Smooth muscle cell (in vitro differentiated cells): ENCODE results near the gene SLC25A29. TPM values are rescaled to one million over a fixed set of nuclear protein-coding genes. Genes with fewer than 3 reads are reported as not detected.
A peak's percentile ranks its signal among the peaks of the same experiment; 100 is the strongest.

ENCODE experiments used
- DNase-seq: peaks from one replicate; lab custom pipeline; 2025; ENCODE audit not compliant: unreplicated experiment; lab: John Stamatoyannopoulos, UW
- H2AFZ ChIP-seq: fragments of 200-600 bp; sonication (generic); 2 replicates; pipeline ENCODE4 v1.6.0; 2016; ENCODE audit warnings: antibody characterized with exemption, low read depth, mild to moderate bottlenecking
- H3F3A ChIP-seq: fragments of 200-600 bp; sonication (generic); 2 replicates; pipeline ENCODE4 v1.6.0; 2017; ENCODE audit warnings: antibody characterized with exemption, low read depth
- H3K27ac ChIP-seq: fragments of 200-600 bp; sonication (generic); 2 replicates; pipeline ENCODE4 v1.5.1; 2016; ENCODE audit warnings: low read depth, mild to moderate bottlenecking
- H3K27me3 ChIP-seq: fragments of 200-600 bp; sonication (generic); 2 replicates; pipeline ENCODE4 v1.6.1; 2016; ENCODE audit warnings: low read depth, mild to moderate bottlenecking
- H3K36me3 ChIP-seq: fragments of 200-600 bp; sonication (generic); 2 replicates; pipeline ENCODE4 v1.5.1; 2016; ENCODE audit warnings: low read depth
- H3K4me1 ChIP-seq: fragments of 200-600 bp; sonication (generic); 2 replicates; pipeline ENCODE4 v1.5.1; 2016; ENCODE audit warnings: low read depth
- H3K4me2 ChIP-seq: fragments of 200-600 bp; sonication (generic); 2 replicates; pipeline ENCODE4 v1.6.0; 2016; ENCODE audit warnings: mild to moderate bottlenecking
- H3K4me3 ChIP-seq: fragments of 200-600 bp; sonication (generic); 2 replicates; pipeline ENCODE4 v1.5.1; 2016; ENCODE audit warnings: mild to moderate bottlenecking
- H3K79me2 ChIP-seq: fragments of 200-600 bp; sonication (generic); 2 replicates; pipeline ENCODE4 v1.6.0; 2016; ENCODE audit warnings: low read depth, mild to moderate bottlenecking
- H3K9ac ChIP-seq: fragments of 200-600 bp; sonication (generic); 2 replicates; pipeline ENCODE4 v1.6.0; 2016; ENCODE audit warnings: low read depth
- H3K9me3 ChIP-seq: fragments of 200-600 bp; sonication (generic); replicated peaks from 2 replicates; pipeline ENCODE4 v1.5.1; 2016; ENCODE audit warnings: low read depth
- H4K20me1 ChIP-seq: fragments of 200-600 bp; sonication (generic); 2 replicates; pipeline ENCODE4 v1.6.0; 2016; ENCODE audit warnings: low read depth
- CTCF ChIP-seq: fragments of 200-600 bp; sonication (generic); IDR thresholded peaks from 2 replicates; pipeline ENCODE4 v1.5.1; 2017; ENCODE audit warnings: borderline replicate concordance, mild to moderate bottlenecking, antibody characterized with exemption; ENCODE audit not compliant: insufficient read depth, poor library complexity, severe bottlenecking
- WGBS: methylation state at CpG from one replicate; pipeline ENCODE4 v1.1.7; 2016; ENCODE audit warnings: low lambda C conversion rate; 5-methylcytosine and 5-hydroxymethylcytosine counted together
- polyA plus RNA-seq: library from polyadenylated mRNA; unstranded; fragments of >200 nt; fragmentation: Nextera tagmentation; extraction: Ambion mirVana; gene quantifications from 2 replicates; pipeline ENCODE4 v1.2.1, GENCODE V29; 2016
- total RNA-seq: library from RNA; depleted of rRNA; stranded (reverse); fragments of >200 nt; gene quantifications from 2 replicates; pipeline ENCODE4 v1.2.3, GENCODE V29; 2014

Gene SLC25A29
- total and polyA plus RNA-seq, 2 experiments from 2014 or later = 27.5 to 31.8 TPM

GRCh38 chr14:100303179-100303578, 3.1 kb downstream of the SLC25A29 start:
- no peak overlapping the region for H2AFZ ChIP-seq
- peaks cover 29% of the 10 kb centered on the region for H4K20me1 ChIP-seq
- no peak overlapping the region for H3K9ac ChIP-seq
- no peak overlapping the region for H3K4me3 ChIP-seq
- no peak overlapping the region for H3K27ac ChIP-seq
- TF ChIP-seq CTCF = peak; percentile 54
- 83% methylated on average over 8 of the region's 8 CpGs for WGBS
- H3K9me3 ChIP-seq = no peaks in the 10 kb centered on the region
- no peaks in the 10 kb centered on the region for H3K27me3 ChIP-seq
- no peak overlapping the region for H3K4me2 ChIP-seq
- no peaks in the 10 kb centered on the region for H3K79me2 ChIP-seq
- peaks cover 8% of the 10 kb centered on the region for H3K4me1 ChIP-seq
- DNase-seq = no peak
- no peaks in the 10 kb centered on the region for H3K36me3 ChIP-seq
- H3F3A ChIP-seq = no peaks in the 10 kb centered on the region

- no peaks in the 10 kb centered on the region for H3K79me2 ChIP-seq
- H2AFZ ChIP-seq = no peak overlapping the region
- H3K4me3 ChIP-seq = no peak overlapping the region
- no peaks in the 10 kb centered on the region for H3K27me3 ChIP-seq
- H3K27ac ChIP-seq = no peak overlapping the region
- H3K36me3 ChIP-seq = no peaks in the 10 kb centered on the region
- DNase-seq = no peak
- H4K20me1 ChIP-seq = peaks cover 33% of the 10 kb centered on the region
- WGBS = 72% methylated on average over 2 of the region's 2 CpGs
- no peaks in the 10 kb centered on the region for H3K9me3 ChIP-seq
- no peak for TF ChIP-seq CTCF
- no peaks in the 10 kb centered on the region for H3F3A ChIP-seq
- no peak overlapping the region for H3K9ac ChIP-seq
- no peak overlapping the region for H3K4me2 ChIP-seq
- peaks cover 8% of the 10 kb centered on the region for H3K4me1 ChIP-seq
These were observed 3.6 kb downstream of the SLC25A29 start for GRCh38 chr14:100302616-100303015.

GRCh38 chr14:100299238-100299560, 7.0 kb downstream of the SLC25A29 start:
- no peak overlapping the region for H3K9ac ChIP-seq
- H3K4me3 ChIP-seq = no peak overlapping the region
- H3K36me3 ChIP-seq = no peaks in the 10 kb centered on the region
- H3K9me3 ChIP-seq = no peaks in the 10 kb centered on the region
- H3F3A ChIP-seq = no peaks in the 10 kb centered on the region
- peaks cover 25% of the 10 kb centered on the region for H4K20me1 ChIP-seq
- H3K27me3 ChIP-seq = no peaks in the 10 kb centered on the region
- H3K4me1 ChIP-seq = no peaks in the 10 kb centered on the region
- no peak overlapping the region for H3K4me2 ChIP-seq
- TF ChIP-seq CTCF = no peak
- H3K79me2 ChIP-seq = no peaks in the 10 kb centered on the region
- H2AFZ ChIP-seq = no peak overlapping the region
- no peak overlapping the region for H3K27ac ChIP-seq
- WGBS = 96% methylated on average over 6 of the region's 6 CpGs
- DNase-seq = no peak

GRCh38 chr14:100298551-100299237, 7.5 kb downstream of the SLC25A29 start:
- 96% methylated on average over 14 of the region's 14 CpGs for WGBS

More at GRCh38 chr14:100298551-100299237, 7.5 kb downstream of the SLC25A29 start:
- no peak overlapping the region for H3K4me2 ChIP-seq
- no peaks in the 10 kb centered on the region for H3K9me3 ChIP-seq
- H3K36me3 ChIP-seq = no peaks in the 10 kb centered on the region
- no peak overlapping the region for H2AFZ ChIP-seq
- H3K79me2 ChIP-seq = no peaks in the 10 kb centered on the region
- no peak for TF ChIP-seq CTCF
- no peak overlapping the region for H3K4me3 ChIP-seq
- peaks cover 19% of the 10 kb centered on the region for H4K20me1 ChIP-seq
- no peak overlapping the region for H3K27ac ChIP-seq
- DNase-seq = no peak
- no peak overlapping the region for H3K9ac ChIP-seq
- H3F3A ChIP-seq = no peaks in the 10 kb centered on the region
- H3K27me3 ChIP-seq = no peaks in the 10 kb centered on the region
- H3K4me1 ChIP-seq = no peaks in the 10 kb centered on the region
